HG03342 (cell line): ENCODE results near the gene USP34.
"Not testable (repeated sequence)": the region's sequence is repeated elsewhere in the genome, so short reads cannot be mapped to it uniquely, and the experiment has no call there.

ENCODE experiments used
- ATAC-seq: cut with Tn5 transposase; IDR thresholded peaks from one replicate; pipeline ENCODE4 v1.9.1; 2021; ENCODE audit warnings: mild to moderate bottlenecking, moderate library complexity; ENCODE audit not compliant: unreplicated experiment

The USP34 gene, protein sequence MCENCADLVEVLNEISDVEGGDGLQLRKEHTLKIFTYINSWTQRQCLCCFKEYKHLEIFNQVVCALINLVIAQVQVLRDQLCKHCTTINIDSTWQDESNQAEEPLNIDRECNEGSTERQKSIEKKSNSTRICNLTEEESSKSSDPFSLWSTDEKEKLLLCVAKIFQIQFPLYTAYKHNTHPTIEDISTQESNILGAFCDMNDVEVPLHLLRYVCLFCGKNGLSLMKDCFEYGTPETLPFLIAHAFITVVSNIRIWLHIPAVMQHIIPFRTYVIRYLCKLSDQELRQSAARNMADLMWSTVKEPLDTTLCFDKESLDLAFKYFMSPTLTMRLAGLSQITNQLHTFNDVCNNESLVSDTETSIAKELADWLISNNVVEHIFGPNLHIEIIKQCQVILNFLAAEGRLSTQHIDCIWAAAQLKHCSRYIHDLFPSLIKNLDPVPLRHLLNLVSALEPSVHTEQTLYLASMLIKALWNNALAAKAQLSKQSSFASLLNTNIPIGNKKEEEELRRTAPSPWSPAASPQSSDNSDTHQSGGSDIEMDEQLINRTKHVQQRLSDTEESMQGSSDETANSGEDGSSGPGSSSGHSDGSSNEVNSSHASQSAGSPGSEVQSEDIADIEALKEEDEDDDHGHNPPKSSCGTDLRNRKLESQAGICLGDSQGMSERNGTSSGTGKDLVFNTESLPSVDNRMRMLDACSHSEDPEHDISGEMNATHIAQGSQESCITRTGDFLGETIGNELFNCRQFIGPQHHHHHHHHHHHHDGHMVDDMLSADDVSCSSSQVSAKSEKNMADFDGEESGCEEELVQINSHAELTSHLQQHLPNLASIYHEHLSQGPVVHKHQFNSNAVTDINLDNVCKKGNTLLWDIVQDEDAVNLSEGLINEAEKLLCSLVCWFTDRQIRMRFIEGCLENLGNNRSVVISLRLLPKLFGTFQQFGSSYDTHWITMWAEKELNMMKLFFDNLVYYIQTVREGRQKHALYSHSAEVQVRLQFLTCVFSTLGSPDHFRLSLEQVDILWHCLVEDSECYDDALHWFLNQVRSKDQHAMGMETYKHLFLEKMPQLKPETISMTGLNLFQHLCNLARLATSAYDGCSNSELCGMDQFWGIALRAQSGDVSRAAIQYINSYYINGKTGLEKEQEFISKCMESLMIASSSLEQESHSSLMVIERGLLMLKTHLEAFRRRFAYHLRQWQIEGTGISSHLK (N-terminal part only)

DNA sequence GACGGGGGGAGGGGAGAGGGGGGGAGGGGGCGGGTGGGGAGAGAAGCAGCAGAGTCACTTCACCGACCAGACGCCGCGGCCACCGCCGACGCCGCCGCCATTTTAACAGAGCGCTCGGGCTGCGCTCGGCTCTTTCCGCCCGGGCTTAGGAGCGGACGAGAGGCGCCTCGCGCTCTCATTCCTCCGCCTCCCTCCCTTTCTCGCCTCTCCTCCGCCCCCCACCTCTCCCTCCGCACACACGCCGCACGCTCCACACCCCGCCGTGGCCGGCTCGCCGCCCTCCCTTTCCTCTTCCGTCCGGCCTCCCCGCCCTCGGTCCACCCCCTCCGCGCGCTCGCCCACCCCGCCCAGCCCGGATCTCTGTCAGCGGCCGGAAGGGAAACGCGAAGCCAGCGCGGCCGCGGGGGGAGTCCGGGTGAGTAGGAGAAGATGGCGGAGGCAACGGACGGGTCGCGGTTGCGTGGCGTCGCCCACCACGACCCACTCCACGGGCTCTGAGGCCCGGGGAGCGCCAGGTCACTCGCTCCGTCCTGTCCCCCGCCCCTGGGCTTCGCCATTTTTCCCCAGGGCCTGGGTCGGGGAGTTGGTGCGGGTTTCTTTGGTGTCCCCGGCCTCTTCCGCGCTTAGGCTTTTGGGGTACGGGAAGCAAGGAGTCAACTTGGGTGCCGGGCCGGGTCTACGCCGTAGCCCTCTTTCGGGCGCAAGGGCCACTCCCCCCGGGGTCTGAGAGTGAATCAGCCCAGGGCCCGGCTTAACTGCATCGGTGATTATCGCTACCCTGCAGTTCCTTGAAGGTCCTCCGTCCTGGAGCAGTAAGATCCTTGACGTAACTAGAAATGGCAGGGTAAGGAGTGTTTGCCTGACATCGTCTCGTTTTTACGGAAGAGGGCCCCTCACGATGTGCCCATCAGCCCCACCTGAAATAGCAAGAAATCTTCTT lies at the start of gene USP34:
TSS of gene USP34 (minus strand) at position 123 of the 940 bp plus-strand sequence. CDS start 395 bp downstream, outside the sequence.
- peak; percentile 78 for ATAC-seq

DNA sequence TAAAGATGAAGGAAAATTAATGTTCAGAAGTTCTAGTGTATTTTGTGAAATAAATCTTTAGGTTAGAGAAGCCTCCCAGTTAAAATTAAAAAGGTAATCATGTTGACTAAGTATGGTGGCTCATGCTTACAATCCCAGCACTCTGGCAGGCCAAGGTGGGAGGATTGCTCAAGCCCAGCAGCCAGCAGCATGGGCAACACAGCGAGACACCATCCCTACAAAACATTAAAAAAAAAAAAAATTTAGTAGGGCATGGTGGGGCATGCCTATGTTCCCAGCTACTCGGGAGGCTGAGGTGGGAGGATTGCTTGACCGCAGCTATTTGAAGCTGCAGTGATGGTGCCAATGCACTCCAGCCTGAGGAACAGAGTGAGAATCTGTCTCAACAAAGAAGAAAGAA lies 49.4 kb upstream of the USP34 start:
- no peak for ATAC-seq

DNA sequence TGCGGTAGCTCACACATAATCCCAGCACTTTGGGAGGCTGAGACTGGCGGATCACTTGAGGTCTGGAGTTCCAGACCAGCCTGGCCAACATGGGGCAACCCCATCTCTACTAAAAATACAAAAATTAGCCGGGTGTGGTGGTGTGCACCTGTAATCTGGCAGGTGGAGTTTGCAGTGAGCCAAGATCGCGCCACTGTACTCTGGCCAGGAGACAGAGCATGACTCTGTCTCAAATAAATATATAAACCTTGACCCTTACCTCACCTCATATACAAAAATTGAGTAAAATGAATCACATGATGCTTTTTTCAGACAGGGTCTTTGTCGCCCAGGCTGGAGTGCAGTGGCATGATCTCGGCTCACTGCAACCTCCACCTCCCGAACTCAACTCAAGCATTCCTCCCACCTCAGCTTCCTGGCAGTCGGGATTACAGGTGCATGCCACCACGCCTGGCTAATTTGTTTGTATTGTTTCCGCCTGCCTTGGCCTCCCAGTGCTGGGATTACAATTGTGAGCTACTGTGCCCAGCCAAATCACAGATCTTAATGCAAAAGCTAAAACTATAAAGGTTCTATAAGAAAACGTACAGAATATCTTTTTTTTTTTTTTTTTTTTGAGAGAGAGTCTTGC lies 42.0 kb upstream of the USP34 start:
- no peak for ATAC-seq

DNA sequence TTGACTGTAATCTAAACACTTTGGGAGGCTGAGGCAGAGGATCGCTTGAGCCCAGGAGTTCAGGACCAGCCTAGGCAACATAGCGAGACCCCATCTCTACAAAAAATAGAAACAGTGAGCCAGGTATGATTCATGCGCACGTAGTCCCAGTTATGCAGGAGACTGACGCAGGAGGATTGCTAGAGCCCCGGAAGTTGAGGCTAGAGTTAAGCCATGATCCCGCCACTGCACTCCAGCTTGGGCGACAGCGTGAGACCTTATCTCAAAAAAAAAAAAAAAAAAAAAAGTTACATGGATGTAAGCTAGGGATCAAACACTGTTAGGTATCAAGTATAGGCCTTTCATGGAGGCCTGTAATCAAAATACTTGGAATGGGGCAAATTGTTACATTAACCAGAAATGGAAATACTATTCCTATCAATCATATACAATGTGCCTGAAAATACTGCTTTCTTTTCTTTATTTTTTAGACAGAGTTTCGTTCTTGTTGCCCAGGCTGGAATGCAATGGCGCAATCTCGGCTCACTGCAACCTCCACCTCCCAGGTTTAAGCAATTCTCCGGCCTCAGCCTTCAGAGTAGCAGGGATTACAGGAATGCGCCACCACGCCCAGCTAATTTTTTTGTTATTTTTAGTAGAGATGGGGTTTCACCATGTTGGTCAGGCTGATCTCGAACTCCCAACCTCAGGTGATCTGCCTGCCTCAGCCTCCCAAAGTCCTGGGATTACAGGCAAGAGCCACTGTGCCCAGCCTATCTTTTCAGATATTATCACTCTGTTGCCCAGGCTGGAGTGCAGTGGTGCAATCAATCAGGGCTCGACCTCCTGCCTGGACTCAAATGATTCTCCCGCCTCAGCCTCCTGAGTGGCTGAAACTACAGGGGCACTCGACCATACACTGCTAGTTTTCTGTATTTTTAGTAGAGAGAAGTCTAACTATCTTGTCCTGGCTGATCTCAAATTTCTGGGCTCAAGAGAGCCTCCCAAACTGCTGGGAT lies 40.1 kb upstream of the USP34 start:
- no peak for ATAC-seq

DNA sequence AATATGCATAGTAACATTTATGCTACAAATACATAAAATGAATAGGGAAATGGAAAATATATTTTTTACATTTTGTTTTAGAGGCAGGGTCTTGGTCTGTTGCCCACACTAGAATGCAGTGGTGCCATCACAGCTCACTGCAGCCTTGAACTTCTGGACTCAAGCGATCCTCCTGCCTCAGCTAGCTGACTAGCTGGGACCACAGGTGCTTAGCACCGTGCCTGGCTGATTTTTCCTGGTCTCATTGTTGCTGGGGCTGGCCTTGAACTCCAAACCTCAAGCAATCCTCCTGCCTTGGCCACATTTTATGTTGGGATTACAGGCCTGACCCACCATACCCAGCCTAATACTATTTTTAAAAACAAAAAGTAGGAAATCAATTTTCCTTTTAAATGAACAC lies 34.1 kb upstream of the USP34 start:
- no peak for ATAC-seq

DNA sequence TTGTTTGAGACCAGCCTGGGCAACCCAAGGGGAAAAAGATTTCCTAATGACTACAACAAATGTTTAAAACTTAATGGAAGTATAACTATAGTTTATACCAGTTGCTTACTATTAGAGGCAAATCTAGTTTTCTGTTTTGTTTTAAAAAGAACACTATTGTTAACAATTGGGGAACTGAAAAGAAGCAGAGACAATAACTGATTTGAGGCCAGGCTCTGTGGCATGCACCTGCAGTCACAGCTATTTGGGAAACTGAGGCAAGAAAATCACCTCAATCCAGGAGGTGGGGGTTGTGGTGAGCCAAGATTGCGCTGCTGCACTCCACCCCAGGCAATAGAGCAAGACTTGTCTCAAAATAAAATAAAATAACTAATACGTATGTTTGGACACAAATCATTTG lies 28.2 kb upstream of the USP34 start:
- no peak for ATAC-seq

DNA sequence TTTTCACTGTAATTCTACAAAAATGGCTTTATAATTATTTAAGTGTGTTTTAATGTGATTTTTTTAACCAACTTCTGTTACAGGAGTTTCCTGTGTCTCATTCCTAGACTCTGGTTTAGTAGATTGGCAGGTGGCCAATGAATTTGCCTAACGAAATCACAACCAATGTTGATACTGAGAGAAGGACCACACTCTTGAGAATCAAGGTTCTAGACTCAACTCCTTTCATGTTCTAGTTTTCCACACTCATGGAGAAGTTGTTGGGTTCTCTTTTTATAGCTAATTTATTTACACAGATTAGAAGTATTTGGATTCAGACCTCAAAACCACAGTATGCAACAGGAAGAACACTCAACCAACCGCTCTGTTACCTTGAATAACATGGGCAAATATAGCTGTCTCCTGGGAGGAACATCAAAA lies 22.6 kb upstream of the USP34 start:
- ATAC-seq: no peak

DNA sequence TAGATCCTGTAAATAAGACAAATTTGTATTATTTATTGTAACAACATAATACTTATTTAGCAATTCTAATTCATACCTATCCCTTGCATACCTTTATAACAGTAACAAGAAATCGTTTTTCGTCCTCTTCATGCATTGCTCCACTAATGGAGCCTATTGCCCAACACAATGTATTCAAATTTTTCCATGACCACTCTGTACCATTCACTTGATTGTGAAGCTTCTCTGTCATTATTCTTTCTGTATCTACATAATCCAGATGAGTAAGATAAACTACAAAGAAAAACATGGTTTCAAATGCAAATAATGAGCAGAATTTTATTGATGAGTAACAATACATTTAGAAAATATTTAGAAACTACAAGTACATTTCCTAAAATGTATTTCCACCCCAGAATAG lies 21.6 kb upstream of the USP34 start:
- no peak for ATAC-seq

DNA sequence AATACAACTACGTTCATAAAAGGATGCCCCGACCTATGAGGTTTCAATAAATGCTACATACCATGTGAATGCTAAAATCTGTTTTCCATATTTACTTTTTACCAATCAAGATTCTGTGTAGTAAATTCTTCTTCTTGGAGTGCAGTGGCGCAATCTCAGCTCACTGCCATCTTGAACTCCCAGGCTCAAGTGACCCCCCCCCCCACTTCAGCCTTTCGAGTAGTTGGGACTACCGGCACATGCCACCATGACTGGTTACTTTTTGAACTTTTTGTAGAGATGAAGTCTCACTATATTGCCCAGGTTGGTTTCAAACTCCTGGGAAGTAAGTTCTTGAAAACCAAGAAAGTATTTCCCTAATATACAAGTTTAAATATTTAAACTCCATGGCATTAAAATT lies 14.4 kb upstream of the USP34 start:
- ATAC-seq: no peak

DNA sequence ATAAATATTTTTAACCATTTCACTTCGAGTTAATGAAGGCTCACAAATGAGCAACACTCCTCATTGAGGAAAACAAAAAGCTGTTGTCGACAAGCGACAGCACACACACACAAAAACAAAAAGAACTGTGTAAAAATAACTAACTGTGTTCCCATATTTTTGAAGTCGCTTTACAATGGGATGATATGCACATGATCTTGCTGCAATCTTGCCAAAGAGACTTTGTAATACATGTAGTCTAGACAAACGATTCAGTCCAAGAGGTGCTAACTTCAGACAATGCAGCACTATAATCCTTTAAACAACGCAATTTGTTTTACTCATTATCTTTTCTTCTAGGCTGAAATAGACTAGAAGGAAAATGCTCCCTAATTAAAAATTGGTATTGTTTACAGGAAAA lies 7.2 kb upstream of the USP34 start:
- ATAC-seq: no peak

DNA sequence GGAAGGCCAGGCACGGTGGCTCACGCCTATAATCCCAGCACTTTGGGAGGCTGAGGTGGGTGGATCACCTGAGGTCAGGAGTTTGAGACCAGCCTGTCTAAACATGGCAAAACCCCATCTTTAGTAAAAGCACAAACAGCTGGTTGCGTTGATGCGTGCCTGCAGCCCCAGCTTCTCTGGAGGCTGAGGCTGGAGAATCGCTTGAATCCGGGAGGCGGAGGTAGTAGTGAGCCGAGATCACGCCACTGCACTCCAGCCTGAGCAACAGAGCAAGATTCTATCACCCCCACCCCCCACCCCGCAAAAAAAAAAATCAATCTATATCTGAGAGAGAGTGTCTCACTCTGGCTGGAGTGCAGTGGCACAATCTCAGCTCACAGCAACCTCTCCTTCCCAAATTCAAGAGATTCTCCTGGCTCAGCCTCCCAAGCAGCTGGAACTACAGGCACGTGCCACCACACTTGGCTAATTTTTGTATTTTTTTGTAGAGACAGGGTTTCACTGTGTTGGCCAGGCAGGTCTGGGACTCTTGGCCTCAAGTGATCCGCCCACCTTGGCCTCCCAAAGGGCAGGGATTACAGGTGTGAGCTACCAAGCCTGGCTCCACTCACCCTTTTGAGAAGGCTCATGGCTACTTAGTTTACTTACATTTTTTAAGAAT lies 6.2 kb upstream of the USP34 start:
- not testable (repeated sequence) for ATAC-seq

DNA sequence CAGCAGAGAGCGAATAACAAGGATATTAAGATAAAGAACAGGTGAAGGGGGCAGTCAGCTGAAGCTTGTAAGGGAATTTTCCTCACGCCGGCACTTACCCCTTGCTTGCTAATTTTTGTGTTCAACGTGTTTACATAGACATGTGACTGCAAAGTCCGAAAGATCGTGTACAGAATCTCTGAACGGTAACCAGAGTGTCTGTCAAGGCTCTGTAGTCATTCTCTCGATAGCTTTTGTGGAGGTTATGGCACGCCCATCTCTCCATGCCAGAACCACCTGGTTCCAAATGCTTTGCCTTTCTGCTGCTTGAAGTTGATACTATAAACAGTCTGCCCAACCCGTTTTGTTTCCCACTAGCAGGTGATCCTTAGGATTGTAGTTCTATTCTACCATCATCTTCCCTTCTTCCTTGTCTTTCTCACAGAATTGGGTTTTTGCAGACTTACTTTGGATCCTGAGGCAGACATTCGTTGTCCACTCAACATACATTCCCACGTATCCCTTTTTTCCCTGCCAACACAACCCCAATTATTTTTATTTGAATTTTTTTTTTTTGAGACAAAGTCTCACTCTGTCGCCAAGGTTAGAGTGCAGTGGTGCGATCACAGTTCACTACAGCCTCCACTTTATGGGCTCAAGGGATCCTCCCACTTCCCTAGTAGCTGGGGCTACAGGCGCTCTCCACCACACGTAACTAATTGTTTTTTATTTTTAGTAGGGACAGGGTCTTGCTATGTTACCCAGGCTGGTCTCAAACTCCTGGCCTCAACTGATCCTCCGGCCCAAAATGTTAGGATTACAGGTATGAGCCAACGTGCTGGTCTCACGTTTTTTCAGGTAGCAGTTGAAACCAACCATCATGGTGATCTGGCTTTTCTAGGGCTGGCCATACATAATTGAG lies 1.3 kb upstream of the USP34 start:
- ATAC-seq: no peak

DNA sequence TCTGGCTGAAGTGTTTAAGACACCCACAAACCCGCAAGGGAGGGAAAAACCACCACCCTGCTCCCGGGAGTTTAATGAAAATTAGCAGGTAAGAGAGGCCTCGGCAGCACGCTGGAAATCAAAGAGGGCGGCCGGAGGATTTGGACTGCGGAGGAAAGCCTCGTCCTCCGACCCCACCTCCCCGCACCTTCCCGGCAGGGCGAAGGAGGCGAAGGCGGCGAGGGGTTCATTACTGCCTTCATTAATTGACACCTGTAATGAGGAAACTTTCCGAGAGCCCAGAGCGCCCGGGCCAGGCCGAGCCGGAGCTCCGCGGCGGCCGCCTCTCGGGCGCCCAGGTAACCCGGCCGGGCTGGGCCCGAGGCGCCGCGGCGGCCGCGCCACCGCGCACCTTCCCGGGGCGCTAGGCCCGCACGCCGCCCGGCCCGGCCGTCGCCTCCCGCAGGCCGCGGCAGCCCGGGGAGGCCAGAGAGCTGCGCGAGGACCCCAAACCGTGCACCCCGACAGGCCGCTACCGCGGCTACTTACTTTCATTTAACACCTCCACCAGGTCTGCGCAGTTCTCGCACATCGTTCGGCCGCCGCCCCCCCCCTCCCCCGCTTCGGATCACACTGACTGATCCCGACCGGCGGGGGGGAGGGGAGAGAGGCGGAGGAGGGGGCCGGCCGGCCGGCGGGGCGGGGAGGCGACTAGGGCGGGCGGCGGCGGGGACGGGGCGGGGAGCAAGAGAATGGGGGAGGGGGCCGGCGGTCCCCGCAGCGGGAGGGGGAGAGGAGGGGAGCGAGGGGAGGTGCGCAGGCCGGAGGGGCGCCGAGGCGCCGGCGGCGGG lies 550 bp downstream of the USP34 start:
- peak; percentile 15 for ATAC-seq

DNA sequence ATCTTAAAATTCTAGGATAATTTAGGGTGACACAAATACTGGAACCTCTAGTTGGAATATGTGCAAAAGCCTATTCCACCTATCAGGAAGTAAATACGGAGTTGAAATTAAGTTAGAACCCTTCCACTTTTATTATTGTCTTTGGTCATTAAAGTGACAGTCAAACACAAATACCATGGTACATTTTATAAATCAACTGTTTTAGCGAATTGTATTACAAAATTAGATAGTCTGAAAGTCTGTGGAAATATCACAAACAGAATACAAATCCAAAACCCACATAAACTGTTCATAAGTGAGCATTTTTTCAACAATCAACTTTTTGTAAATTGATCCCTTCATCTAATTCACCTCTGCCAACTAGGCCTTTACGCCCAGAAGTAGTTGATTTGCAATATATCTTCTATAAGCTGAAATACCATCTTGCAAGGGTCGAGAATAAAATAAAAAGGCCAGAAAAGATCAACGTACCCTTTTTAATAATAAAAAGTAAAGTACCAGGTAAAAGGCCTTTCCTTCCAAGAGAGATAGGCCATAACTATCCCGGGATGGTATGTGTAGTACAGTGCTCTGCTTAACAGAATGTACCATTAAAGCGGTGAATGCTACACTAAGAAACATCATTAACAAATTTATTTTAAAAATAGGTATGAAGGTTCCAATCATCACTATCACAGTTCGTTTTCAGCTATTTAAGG lies 1.3 kb downstream of the USP34 start:
- no peak for ATAC-seq

DNA sequence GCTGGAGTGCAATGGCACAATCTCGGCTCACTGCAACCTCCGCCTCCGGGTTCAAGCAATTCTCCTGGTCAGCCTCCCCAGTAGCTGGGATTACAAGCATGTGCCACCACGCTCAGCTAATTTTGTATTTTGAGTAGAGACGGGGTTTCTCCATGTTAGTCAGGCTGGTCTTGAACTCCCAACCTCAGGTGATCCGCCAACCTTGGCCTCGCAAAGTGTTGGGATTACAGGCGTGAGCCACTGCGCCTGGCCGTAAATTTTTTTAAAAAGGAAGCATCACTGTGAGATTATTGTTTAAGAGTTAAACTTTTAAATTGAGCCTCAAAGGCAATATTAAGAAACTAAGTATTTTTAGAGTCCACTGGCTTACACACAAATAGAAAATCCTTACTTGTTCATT lies 2.7 kb downstream of the USP34 start:
- ATAC-seq: not testable (repeated sequence)
